Stimulated activated CD8-positive, alpha-beta memory T cell treated with anti-CD3 and anti-CD28 coated beads, Interleukin-15, amount 100 ng/mL, for 48 hours (primary cell): ENCODE data around the gene DEPDC1.

Source experiments
- DNase-seq, 2 donors: peaks; one replicate each; pipeline ENCODE4 v3.0.0-alpha.2; 2020; ENCODE audit warnings: low read depth in 2 of 2

DEPDC1 gene

DNA sequence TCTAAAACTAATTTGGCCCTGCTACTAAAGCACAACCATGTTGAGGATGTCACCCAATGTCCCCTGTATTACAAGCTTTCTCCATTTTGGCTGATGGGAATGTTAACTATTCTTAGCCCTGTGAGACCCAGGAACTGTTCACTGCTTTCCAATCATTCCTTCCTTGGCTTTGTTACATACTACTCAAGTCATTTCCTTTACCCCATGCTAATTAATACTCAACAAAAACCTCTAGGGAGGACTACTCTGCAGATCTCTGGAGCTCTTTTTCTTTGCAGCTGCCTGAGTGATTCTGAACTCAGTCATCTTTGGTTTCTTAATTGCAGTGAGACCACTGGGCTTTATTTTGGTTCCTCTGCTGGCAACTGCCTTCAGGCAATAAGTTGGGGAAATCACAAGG lies 23.8 kb downstream of the DEPDC1 start:
- DNase-seq: no peak

DNA sequence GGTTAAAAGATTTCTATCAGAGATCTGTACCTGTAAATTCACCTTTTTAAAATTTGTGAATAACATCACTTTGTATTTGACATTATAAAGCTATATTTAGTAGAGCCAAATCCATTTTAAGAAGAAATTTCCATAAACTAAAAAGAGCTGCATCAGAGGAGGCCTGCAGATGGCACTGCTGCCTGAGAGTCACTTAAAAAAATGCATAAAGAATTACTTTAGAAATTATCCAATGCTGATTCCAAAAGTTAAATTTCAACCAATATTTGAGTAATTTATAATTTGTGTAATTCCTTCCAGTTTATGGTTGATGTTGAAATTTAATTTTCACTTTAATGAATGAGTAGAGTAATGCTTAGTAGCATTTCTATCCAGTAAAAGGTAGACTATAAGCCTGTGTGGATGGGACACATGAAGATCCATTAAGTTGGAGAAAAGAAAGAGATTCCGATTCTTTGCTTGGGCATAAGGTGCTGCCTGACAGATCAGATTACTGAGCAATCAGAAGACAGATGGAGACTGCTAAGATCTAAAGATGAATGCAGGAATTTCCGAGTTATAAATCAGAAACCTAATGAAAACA lies 26.4 kb downstream of the DEPDC1 start:
- DNase-seq: no peak

DNA sequence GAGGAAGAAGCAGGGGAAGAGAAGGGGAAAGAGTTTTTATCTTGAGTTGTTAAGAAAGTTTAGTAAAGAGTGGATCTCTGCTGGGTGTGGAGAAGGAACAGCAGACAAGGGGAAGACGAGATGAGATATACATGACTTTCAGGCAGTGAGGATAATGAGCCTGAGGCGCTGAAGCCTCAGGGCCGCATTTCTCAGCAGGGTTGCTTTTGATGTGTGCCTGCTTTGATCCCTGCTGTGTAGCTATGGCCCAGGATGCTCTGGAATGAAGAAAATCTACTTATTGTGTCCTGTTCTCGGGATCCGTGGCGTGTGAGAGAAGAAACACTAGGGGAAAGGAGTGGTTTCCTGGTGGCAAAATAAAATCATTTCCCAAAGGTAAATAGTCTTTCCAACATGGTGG lies 32.0 kb downstream of the DEPDC1 start:
- no peak for DNase-seq

DNA sequence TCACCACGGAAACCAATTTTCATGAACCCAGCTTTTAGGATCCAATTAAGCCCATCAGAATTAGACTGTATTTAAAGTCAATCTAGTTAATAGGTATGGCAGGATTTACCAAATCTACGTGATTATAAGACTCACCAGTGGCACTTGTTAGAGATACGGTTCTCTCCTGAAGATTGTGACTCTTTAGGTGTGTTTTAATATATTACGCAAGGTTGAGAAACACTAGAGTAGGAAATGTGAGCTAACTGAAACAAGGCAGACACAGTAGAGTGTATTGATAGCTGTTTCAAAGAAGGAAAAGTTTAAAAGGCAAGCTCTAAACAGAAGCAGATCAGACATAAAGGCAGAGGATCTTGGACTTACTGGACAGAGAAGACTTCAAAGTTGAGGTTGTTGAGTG lies 35.9 kb downstream of the DEPDC1 start:
- no peak for DNase-seq

DNA sequence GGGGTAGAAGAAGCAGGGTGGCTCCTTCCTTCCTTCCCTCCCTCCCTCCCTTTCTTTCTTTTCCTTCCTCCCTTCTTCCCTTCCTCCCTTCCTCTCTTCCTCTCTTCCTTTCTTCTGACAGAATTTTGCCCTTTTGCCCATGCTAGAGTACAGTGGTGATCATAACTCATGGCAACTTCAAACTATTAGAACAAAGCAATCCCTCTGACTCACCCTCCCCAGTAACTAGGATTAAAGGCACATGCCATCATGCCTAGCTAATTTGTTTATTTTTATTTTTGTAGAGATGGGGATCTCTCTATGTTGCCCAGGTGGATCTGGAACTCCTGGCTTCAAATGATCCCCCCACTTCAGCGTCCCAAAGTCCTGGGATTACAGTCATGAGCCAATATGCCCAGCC lies 37.1 kb downstream of the DEPDC1 start:
- no peak for DNase-seq

DNA sequence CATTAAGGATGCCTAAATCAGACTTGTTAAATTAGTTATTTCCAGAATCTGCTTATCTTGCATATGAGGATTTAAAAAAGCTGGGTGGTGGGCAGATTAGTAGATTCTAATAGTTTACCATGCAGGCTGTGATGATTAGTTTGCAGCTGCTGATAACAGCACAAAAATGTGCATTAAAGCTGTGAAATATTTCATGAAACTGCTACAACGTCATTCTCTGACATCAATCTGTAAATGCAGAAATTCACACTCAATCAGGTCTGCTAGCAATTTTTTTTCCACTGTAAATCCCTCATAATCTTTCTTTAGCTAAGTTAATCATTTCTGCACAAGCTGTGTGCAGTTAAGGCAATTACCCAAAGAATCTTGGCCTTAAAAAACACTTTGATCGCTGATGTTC lies 37.8 kb downstream of the DEPDC1 start:
- DNase-seq: no peak

DNA sequence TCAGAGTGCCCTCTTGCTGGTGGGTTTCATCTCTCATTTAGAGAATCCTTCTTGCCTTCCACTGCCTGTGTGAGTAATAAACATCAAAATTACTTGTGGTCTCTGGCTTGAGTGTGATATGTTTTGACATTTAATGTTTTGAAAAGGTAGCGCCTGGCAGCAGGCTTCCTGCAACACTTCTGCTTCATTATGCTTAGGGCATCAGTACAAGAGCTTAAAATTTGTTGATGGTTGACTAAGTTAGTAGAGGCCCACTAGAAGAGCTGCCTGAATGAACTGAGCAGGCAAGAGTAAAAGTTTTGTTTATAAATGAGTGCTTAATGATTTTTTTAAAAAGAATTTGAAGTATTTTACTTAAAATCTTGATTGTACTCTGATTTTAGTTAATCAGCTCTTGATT lies 40.7 kb downstream of the DEPDC1 start:
- no peak for DNase-seq

DNA sequence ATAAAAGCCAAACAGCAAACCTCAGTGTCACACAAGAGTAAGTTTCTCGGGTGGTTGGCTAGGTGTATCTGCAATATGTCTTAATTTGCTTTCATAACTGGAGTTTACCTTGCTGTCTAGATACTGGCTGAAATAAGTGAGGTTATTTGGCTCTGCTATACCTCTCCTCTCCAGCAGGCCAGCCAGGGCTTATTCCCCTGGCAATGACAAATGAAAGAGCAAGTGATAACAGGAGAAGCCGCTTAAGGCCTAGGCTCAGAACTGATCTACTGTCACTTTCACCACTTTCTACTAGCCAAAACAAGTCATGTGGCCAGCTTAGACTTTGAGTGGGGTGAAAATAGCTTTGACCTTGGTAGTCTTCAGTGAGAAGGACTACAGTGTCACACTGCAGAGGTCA lies 42.3 kb downstream of the DEPDC1 start:
- DNase-seq: no peak

DNA sequence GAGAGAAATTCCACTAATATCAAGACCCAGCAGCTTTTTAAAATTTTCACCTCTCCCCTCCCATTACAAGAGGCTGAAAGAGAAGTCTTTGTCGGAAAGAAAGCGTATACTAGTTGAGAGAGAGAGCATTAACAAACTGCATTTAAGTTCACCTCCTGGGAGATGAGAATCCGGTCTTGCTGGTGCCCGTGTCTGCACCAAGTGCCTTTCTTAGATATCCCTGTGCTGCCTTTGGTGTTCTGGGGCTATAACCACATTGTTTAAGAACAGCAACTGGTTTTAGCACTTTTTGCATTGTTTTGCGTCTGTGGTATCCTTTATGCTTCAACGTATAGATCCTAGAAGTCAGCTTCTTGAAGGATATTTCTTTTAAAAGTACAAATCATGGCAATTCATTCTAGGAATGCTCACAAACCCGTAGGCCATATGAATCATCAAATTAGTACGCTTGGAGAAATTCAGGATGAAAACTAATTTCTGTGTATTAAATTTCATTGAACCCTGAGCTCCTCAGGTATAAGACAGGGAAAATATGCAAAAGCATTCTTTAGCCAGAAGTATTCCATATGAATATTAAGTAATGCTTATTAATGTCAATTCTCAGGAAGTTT lies 43.7 kb downstream of the DEPDC1 start:
- no peak for DNase-seq

DNA sequence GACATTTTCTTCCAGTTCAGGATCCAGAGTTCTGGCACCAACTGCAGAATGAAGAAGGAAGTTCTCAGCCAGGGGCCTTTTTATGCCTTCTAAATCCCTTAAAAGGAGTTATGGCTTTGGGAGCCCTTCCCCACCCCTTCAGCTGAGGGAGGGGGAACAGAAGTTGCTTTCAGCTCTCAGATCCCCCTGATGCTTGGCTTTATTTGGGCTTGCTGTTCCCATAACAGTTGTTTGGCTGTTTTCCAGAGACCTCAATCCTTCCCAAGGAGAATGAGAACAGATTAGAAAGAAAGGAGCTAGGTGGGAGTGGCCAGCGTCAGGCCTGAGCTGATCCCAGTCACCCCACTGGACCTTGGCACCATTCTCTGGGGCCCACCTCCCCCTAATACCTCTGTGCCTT lies 47.0 kb downstream of the DEPDC1 start, which contains the start of gene RPE65:
Gene RPE65, minus strand, starts transcription at position 54 of the 400 bp plus-strand sequence. Its CDS starts 49 bp downstream, at position 5.
- DNase-seq: no peak

DNA sequence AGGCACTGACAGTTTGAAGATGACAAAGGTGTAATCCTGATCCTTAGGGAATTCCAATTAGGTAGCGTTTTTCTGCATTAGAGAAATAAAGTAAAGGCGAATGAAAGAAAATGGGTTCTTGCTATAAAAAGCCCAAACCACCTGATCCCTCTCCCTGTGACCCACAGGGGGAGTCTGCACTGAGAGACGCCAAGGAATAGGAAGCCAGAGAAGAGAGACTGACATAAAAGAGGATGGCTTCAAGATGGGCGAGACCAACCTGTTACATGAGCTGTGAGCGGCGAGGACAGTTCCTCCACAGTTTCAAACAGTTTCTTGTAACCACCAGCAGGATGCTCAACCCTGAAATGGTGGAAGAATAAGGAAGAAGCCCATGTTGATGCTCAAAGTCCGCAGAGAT lies 48.5 kb downstream of the DEPDC1 start:
- no peak for DNase-seq

DNA sequence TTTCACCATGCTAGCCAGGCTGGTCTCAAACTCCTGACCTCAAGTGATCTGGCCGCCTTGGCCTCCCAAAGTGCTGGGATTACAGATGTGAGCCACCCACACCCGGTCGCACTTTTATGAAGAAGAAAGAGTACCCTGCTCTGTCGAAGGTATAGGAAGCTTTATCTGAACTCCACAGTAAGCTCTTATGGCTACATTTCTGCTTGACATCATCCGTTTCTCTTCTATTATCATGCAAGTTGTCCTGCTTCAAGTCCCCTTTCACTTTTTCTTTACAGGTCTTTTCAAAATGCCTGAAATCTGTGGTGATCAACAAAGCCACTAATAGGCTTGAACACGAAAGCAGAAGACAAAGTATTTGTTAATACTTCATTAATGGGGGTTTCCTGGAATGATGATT lies 51.2 kb downstream of the DEPDC1 start:
- DNase-seq: no peak

DNA sequence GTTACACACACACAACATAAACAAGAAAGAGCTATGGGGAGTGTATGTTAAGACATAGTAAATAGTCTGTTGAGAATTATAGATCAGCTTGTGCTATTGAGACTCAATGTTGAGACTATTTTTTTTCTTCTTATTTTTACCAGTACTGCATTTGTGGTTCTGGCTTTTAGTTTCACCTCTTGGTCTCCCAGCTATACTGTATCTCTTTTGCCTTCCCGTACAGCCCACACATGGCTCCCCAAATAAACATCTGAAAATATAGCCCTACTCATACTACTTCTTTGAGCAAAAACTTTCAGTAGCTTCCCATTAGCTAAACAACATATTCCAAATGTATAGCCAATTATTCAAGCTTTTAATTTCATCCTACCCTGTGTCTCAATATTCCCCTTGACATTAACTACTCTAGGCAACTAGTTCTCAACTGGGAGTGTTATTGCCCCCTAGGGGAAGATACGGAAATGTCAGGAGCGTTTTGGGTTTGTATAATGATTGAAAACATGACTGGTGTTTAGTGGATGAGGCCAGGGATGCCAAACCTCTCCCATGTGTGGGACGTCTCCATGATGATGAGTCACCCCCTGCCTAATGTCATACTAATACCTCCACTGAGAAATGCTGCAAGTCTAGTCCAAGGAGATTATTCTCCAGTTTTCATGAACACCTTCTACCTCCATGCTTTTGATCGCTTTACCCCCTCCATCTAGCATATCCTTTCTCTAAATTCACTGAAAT lies 53.9 kb downstream of the DEPDC1 start:
- no peak for DNase-seq

DNA sequence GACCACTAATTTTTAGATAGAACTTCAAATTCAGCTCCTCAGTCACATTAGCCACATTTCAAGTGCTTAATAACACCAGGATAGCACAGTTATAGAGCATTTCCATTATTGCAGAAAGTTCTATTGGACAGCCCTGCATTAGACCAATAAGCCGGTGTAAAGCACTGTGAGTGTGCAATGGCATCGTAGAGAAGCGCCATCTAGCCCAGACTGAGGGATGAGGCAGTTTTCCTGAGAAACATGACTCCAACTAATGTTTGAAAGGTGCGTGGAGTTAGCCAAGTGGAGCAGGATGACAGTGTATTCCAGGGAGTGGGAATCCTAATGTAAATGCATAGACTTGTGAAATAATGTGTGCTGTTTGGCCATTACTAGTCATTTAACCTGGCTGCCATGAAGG lies 54.9 kb downstream of the DEPDC1 start:
- DNase-seq: no peak

DNA sequence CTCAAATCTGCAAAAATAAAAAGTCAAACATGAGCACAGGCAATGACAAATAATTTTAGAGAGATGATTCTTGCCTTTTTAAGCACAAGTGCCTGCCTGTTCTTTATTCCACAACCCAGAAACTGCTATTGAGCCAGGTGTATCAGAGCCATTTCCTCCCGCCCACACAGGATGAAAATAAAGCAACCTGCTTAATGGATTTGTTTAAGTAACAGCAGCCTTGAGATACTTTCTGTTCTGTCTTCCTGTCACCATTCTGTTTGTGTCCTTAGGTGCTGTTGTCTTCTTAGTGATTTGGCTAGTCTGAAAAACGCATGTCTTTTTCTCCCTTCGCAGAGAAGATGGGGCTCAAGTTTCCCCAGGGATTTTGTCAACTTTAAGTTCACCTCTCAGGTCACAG lies 58.6 kb downstream of the DEPDC1 start:
- DNase-seq: no peak

DNA sequence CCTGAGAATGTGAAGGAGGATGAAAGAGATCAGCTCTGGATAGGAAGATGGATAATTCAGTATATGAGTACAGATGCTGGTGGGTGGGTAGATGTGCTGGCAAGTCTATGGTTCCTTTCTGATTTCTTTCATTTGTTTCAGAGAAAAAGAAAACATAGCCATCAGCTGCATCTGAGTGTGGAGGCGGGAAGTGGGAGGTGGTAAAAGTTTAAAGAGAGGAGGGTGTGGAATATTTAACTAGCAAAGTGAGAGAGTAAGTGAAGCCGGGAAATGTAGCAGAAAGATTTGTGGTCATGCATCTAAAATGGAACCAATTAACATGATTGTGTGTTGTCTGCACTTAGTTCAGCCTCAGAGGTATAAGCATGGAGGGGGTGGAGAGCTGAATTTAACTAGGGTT lies 63.5 kb downstream of the DEPDC1 start:
- no peak for DNase-seq

DNA sequence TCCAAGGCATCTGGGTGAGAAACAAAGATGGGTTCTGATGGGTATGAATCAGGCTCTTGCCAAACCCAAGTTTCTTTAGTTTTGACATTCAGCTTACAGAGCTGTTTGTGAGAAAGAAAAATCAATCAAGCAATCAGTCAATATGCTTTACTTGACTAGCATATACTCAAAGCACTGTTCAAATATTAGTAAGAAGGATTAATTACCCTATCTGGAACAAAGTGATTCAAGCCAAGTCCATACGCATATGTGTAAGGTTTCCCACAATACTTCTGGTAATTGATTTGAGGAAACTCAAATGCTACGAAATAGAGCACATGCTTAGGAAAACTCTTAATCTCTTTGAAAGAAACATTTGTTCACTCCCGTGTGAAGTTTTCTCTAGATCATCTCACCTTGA lies 65.8 kb downstream of the DEPDC1 start:
- no peak for DNase-seq

DNA sequence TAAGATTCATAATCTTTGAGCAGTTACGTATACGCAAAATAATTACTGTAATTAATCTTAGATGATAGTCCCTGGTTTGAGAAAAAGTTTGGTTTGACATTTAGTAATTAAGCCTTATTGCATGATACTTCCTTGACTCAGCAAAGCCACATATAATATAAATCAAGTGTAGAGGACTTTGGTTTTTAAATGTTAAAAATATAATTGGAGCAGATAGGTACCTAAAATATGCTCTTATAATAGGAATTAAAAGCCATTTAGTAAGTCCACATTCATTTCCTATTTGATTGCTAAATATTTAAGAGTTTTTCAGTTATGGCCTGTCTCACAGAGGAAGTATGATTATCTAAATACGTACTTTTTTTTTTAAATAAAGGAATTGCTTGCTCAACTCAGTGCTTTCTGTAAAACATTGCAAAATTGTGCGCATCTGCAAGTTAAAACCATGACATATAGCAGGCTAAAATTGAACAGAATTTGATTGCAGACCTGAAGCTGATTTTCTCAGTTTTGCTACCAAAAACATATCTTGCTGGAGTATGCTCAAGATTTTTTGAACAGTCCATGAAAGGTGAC lies 67.6 kb downstream of the DEPDC1 start:
- no peak for DNase-seq

DNA sequence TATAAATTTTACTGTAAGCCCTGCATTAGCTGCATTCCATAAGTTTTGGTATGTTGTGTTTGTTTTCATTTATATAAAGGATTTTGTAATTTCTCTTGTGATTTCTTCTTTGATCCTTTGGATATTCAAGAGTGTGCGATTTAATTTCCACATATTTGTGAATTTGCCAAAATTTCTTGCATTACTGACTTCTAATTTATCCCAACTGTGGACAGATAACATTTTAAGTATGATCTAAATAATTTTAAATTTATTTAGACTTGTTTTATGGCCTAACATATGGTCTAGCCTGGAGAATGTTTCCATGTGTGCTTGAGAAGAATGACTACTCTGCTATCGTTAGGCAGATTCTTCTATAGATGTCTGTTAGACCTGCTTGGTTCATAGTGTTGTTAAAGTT lies 70.3 kb downstream of the DEPDC1 start:
- DNase-seq: no peak
